Stimulated activated CD4-positive, alpha-beta T cell treated with anti-CD3 and anti-CD28 coated beads, Interleukin-15, amount 100 ng/mL, for 1 hour (primary cell): ENCODE measurements around the gene SEC16A.

Source experiments
- DNase-seq, 2 donors: peaks; one replicate each; pipeline ENCODE4 v3.0.0-alpha.2; 2020; ENCODE audit warnings: low read depth in 1 of 2, low spot score in 1 of 2

The SEC16A gene

DNA sequence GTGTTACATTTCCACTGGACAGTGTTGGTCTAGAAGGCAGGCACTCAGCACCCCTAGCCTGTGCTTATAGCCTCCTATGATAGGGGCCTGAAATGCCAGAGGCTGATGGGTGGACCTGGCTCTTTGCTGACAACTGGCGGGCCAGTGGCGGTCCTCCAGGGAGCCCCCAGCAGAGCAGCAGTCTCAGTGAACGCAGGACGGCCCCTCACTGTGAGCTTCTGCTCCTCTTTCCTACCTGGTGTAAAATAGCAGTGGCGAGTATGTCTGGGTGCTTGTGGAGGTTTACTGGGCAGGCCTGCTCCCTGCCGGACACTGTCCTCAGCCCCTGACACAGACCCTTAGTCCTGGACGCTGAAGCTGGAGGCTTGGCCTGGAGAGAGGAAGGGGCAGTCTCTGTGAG lies 3.3 kb upstream of the SEC16A start:
- no peak for DNase-seq

DNA sequence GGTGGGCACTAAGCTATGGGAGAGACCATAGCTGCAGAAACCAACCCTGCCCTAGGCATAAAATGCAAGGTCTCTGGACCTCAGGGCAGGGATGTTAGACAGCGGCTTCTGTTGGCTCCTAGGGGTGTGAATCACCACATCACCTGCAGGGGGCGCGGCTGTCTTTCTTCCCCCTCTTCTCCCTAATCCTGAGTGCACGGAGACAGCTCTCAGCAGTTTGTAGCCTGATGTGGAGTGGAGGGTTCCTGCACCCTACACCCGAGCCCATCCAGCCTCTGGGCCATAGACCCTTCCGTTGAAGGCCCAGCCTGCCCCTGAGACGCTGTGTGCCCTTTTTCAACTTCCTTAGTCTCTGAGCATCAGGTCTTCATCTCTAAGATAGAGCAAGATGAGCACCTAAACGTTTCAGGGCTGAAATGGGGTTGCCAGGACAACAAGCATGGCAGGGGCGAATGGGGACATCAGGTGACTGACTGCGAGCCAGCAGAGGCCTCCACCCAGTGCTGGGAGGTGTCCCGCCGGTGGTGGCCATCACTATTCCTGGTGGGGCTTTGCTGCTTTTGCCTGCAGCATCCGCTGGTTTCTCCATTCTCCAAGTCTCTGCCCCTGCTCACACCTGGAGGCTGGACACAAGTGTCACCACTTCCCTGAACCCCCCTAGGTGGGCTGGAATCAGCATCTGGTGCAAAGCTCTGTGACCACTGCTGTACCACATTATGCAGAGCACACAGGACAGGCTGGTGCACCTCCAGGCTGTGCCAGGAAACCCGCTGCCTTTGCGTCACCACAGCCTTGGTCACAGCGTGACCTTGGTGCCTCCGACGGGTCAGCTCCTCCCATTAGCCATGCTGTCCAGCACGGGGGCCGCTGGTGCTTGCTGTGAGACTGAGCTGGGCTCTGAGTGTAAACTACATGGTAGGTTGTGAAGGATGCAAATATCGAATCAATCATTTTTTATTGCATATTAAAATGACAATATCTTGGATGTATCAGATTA lies 2.5 kb upstream of the SEC16A start:
- peak; percentile 73 to 77 for DNase-seq

DNA sequence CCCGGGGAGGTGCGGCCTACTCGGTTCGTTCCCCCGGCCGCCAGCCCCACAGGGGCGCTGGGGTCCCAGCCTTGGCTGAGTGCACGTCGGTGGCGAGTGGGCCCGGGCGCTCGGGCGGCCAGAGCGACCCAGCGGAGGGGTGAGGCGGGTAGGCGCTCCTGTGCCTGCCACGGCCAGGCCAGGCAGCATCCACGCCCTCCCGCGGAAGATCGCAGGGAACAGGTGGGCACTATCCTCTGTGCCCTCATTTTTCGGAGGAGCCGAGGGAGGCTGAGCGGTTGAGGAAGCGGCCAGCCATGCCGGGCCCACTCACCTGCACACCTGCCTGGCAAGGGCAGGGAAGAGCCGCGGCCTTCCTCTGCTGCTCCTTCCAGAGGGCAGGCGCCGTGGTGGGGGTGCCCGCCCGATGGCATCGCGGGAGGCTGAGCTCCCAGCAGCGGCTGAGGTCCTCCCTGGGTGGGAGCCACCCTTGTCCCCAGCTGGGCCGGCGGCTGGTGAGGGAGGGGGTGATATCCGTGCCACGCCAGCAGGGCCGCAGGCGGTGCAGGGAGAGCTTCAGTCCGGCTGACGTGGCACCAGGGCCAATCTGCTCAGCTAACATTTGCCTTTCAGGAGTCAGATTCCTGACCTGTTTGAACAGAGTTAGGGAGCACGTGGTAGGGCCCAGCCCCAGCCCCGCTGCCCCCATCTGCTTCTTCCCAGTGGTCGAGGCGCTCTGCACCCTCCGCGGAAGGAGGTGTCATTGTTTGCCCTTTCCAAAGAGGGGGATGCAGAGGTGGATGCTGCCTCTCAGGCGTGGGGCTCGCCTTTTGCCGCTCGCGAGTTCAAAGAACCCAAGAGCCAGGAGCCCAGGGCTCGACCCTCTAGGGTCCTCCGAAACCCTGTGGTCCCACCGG lies 1.6 kb upstream of the SEC16A start:
- no peak for DNase-seq

DNA sequence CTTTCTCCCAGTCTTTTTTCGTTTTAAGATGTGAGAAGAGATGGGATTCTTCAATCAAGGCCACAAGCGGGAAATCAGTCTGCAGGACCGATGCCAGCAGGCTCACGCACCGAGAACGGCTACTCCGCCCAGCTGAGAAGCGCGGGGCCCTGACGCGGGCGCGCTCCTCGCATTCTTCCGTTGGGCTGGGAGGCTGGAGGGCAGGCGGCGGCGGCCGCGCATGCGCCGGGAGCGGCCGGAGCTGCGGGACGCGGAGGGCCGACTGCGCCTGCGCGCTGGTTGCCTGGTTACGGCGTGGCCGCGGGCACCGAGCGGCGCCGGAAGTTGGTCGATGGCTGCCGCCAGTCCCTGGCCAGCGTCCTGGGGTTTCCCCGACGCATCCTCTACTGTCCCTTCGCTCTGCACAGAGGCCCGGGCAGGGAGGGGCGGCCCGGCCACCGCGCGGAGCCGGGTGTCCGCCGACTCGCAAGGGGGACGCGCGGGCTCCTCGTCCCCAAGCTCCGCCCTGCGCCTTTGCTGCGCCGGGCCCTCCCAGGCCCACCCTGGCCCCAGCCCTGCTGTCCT lies 831 bp upstream of the SEC16A start:
- DNase-seq = peak; percentile 94

DNA sequence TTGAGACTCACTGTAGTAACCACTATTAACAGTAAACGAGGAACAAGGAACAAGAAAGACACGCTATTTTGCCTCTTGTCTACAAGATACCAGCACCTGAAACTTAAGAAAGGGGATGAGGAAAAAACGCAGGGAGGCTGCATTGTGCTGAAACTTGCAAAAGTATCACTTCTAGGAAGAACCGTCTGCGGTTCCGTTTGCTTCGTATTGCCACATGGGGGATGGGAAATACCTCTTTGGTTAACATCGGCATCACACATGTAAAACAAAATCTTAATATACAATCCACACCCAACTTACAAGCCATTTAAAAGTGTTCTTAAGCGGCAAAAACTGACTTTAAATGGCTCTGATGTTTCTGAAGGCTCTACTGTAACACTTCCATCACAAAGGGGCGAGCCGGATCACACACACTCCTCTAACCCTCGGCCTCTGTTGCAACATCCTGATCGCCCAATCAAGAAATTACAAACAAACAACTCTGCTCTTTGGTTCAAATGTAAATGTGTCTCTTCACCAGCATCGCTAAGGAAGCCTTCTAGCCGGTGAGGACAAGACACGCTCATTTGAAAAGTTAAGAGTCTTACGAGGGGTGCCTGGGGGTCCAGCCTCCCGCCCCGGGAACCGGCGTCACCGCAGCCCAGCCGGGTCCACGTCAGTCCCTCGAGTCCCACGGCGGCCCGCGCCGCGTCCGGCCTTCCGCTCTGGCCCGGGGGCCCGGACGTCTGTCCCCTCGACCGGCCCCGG lies 621 bp downstream of the SEC16A start:
- no peak for DNase-seq

DNA sequence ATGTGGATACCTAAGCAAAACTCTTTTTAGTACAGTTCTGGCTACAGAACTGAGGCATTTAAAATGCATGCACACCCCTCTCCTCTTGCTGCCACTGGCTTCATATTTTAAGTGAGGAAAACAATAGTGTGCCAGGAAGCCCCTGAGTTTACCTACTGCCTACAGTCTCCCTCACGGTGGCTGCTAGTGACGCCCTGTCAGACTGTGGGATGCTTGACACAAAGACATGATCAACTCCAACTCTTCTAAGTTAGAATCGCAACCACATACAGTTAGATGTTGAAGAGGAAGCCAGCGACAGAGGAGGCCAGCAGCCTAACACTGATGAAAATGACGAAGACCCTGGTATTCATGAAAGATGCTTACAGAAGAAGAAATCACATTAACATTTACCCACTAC lies 1.3 kb downstream of the SEC16A start:
- no peak for DNase-seq

DNA sequence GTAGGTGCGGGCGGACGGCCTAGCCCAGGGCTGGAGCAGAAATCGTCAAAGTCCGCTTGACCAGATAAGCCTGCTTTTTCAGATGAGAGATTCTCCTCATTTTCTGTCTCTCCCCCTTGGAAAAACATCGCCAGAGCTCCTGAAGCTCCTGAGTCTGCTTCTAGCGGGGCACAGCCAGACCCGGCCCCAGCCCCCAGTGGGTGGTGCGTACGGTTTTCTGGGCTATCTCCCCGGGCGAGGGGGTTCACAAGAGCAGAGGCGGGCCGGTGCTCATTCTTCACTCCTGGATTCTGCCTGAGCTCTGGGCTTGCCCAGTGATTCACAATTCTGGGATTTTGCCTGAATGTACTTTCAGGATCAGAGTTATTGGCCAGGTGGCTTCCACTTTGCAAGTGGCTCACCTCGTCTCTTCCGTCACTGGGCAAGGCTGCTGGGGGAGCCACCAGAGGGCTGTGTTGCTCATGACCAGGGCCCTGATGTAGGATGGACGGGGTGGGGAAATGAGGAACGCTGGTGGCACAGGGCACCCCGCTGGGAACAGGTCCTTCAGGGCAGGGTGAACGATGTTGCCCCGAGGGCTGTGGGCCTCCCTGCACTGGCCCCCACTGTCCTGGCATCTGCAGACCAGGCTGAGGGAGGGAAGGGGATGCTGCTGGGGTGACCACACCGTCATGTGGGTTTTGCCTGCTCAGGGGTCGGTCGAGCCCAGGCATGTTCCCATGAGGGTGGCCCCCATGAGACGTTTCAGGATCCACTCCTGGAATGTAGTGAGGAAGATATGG lies 6.3 kb downstream of the SEC16A start:
- no peak for DNase-seq

DNA sequence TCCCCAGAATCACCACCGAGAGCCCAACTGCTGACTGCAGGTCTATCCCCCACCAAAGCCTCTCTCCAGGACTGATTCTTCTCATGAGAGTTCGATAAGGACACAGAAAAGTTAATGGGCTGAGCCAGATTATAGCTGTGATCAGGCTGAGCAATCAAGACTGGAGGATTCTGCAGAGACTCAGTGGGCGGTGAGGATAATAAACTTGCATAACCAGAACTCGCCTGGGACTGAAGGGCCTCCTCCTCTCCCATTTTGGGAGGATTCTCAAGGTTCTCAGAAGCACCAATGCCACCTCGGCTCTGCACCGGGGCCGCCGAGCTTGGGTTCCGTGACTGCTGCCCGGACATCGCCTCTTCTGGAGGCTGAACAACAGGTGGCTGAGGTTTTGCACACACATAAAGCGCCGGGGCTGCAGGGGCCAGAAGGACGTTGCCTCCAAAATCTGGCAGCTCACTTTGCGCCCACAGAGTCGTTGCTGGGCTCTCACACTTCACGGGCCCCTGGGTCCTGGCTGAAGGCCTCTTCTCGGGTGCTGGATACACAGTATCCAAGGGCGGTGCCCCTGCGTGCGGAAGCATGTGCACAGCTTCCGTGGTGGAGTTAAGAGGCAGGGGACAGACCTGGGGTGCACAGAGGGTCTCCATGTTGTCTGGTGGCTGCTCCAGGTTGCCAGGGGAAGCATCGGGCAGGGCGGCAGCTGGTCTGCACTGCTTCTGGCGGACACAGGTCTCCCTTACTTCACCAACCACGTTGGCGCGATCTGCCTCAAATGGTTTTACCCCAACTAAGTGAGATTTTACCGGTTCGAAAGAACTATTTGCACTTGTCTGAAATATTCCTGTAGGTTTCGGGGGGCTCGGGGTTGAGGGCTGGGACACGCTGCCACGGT lies 7.6 kb downstream of the SEC16A start:
- no peak for DNase-seq

DNA sequence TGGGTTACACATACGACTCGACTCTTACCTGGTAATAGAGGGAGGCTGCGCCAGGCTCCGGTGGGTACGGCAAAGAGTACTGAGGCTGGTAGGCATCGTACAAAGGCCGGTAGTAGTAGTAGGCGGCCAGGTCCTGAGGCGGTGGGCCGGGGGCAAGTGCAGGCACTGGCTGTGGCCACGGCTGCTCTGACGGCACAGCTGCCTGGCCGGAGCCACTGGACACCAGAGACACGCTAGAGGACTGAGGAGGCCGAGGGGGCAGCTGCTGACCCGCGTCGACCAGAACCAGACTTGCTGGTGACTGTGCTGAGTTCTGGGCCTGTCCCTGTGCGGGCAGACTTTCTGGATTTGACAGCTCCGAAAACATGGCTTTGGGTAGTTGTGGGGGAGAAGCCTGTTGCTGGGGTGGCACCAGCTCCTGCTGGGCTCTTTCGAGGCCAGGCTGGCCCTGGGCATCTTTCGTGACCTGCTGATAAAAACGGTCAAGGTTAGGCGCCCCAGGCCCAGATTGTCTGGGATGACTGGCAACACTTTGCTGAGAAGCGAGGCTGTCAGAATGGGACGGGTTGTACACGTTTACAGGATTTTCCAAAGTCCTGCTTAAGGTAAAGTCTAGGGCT lies 8.7 kb downstream of the SEC16A start:
- no peak for DNase-seq

DNA sequence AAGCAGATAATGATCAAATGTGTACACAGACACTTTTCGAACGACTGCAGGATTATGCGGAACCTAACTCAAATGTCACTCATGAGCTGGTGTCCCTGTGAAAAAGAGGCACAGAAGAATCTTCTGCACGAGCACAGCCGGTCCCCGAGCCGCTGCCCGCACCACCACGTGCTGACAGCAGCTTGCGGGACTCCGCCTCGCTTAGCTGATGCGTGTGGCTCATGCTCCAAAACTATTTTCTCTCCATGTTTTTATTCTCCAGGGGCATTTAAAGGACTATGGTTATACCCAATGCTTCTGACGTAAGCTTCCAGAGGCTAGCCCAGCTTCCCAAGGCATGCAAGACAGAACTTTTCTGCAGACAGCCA lies 9.5 kb downstream of the SEC16A start:
- DNase-seq = no peak

DNA sequence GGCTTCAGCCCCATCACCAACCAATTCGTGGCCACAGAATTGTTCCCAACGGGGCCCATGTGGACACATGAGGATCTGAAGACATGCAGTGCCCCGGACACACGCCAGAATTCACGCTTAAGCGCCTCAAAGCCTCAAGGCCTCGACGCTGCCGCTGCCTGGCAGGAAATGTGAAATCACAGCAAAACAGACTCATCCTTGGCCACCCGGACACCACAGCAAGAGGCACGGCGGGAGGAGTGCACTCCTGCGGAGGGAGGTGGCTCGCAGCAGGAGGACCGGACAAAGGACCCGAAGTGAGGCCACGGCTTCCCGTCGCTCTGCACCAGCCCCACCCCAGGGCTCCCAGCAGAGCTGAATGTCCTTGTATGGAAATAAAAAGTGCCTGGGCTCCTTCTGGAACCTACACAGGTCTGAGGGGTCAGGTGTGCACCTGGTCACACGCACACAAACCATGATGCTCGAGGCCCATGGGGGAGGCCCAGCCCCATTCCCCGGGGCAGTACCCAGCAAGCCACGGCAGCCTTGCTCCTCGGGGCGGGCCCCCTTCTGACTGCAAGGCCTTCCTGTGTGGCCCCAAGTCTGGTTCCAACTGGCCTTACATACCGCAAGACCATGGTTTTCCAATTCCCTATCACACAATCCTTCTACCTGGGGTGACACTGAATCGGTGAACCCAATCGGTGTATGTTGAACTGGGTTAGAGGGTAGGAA lies 10.0 kb downstream of the SEC16A start:
- DNase-seq = no peak

DNA sequence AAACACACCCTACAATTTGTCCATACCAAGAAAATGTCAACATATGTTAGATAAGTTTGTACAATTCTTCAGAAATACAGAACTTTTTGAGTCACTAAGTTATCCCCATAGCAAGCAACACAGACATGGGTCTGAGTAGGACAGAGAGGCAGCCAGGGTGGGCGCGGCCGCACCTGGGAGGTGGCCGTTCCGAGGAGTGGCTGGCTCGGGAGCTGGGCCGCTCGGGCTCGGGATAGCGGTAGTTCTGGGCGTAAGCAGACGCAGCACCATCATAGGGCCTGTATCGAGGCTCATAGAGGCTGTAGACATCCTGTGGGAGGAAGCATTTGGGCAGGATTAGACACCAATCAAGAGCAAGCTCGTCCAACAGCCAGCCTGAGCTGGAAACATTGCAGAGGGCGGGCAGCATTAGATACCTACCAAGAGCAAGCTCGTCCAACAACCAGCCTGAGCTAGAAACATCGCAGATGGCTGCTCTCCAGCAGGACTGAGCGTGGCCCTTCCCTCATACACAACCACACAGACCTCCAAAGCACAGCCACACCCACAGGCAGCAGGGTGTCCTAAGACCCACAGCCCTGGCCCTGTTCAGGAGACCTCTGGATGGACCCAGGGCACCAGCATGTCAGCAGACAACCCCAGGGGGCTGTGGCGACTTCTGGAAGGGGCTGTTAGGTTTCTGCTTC lies 10.9 kb downstream of the SEC16A start:
- no peak for DNase-seq

DNA sequence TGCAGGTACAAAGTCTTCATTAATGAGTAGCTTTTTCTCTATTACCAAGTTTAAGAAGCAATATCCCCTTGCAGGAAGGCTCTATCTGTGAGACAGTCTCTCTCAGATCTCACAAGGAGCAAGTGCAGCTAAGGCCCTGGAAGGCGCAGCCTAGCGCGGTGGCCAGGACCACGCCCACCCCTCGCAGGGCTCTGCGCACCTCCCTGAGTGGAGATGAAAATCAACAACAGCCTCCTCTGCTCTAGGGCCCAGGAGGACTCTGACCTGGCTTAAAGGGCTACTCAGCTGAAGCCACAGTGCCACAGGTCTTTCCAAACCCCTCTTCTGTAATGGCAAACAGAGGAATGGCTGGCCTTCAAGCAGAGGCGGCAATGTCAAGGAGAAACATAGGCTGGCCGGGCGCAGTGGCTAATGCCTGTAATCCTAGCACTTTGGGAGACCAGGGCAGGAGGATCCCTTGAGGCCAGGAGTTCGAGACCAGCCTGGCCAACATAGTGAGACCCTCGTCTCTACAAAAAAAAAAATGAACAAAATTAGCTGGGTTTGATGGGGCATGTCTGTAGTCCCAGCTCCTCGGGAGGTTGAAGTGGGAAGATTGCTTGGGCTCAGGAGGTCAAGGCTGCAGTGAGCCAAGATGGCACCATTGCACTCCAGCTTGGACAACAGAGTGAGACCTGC lies 11.9 kb downstream of the SEC16A start:
- DNase-seq = no peak

DNA sequence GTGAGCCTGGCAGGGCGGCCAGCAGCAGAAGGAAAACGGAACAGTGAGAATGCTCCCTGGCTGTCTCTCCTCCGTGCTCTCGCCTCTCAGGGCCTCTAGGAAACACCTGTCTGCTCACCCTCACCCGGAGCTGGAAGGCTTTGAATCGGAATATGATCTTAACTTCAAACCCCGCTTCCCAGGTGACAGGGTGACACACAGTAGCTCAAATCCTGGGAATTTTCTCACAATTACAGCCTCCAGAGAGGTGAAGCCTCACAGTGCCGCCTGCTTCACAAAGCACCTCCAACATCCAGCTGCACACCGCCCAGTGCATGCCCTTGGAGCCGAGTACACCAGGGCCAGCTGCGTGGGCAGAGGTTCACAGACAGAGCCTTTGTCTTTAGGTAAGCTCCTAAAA lies 12.5 kb downstream of the SEC16A start:
- DNase-seq = no peak

DNA sequence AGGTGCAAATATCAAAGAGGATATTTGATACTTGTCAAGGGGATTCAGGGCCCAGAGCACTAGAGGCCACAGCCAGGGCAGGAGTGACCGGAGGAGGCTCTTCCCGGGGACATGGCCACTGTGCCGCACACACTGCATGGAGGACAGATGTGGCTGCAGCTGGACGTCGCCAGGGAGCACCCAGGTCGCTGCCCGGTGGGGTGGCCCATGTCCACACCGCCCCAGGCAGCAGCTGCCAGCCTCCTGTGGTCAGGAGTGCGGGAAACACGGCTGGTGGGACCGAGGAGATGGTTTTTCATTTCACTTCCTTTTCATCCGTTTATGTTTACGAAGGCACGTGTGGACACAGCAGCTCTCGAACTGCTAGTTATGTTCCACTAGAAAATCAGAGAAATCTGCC lies 15.1 kb downstream of the SEC16A start:
- no peak for DNase-seq

DNA sequence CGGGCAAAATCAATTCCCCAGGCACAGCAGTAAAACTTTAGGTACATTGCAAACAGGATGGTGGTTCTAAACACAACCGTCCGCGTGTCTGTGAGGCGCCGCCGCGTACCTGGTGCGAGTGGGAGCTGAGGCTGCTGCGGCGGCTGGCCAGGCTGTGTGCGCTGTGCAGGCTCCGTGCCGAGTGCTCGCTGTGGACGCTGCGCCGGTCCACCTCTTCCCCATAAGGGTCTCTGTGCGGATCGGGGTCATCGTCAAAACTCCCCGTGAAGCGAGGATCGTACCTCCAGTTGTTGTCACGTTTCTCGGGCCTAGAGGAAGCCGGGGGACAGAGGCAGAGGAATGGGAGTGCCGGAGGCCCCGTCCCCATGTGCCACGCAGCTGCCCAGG lies 16.7 kb downstream of the SEC16A start:
- no peak for DNase-seq
